ENCODE measurements around the gene NDP. TPM values are rescaled to one million over a fixed set of nuclear protein-coding genes. Genes with fewer than 3 reads are reported as not detected.

Gene NDP
- total RNA-seq, 4 donors from 2014 or later = not detected

Other genes with a start within 250 kb of the NDP start
- 1 to 10 TPM; 2.3 to 9.9 (median 3.6) TPM for gene MAOB, start 90.9 kb downstream of the NDP start, total RNA-seq